Renal cortex interstitium (tissue), 11 donors: ENCODE data around the gene FAM135A. TPM values are rescaled to one million over a fixed set of nuclear protein-coding genes. Genes with fewer than 3 reads are reported as not detected.
"Not testable (repeated sequence)": the region's sequence is repeated elsewhere in the genome, so short reads cannot be mapped to it uniquely, and the experiment has no call there.

Experiments used
- DNase-seq, 11 donors: peaks; one replicate each; pipeline ENCODE4 v3.0.0-alpha.2; 2013; ENCODE audit warnings: low read depth in 9 of 11, low spot score in 4 of 11; ENCODE audit errors: extremely low read depth in 1 of 11
- polyA plus RNA-seq, 3 donors: library from polyadenylated mRNA; unstranded; fragments of 120-200 nt; gene quantifications; one replicate each; pipeline ENCODE4 v1.2.1, GENCODE V29; 2013; ENCODE audit not compliant: insufficient read length in 3 of 3

FAM135A gene
- polyA plus RNA-seq, 3 donors: 21.0 to 33.8 (median 28.4) TPM

GRCh38 chr6:70586114-70586513 is 172.8 kb downstream of the FAM135A start:
- DNase-seq: no peak

GRCh38 chr6:70590400-70590799 is 177.1 kb downstream of the FAM135A start:
- no peak for DNase-seq

GRCh38 chr6:70592391-70593117 is 179.2 kb downstream of the FAM135A start:
- DNase-seq: no peak

GRCh38 chr6:70593118-70593486 is 179.8 kb downstream of the FAM135A start:
- no peak for DNase-seq

GRCh38 chr6:70599187-70599586 is 185.9 kb downstream of the FAM135A start:
- no peak for DNase-seq

GRCh38 chr6:70601014-70601413 is 187.7 kb downstream of the FAM135A start:
- no peak for DNase-seq

- no peak for DNase-seq
Observed at GRCh38 chr6:70604254-70604653, 190.9 kb downstream of the FAM135A start.

- DNase-seq: not testable (repeated sequence)
Observed at GRCh38 chr6:70607371-70607770, 194.1 kb downstream of the FAM135A start.

- not testable (repeated sequence) for DNase-seq
Observed at GRCh38 chr6:70609181-70609580, 195.9 kb downstream of the FAM135A start.

Other genes with a start within 250 kb of the FAM135A start
- 10 to 100 TPM; 33.0 to 39.5 (median 37.5) TPM for gene COL9A1, start 110.4 kb upstream of the FAM135A start, polyA plus RNA-seq
- 10 to 100 TPM; 15.7 to 21.5 (median 21.1) TPM for gene SDHAF4, start 153.4 kb downstream of the FAM135A start, polyA plus RNA-seq